HG03108 (cell line): Measurements from ENCODE around the gene COCH.
"Not testable (repeated sequence)": the region's sequence is repeated elsewhere in the genome, so short reads cannot be mapped to it uniquely, and the experiment has no call there.

Source experiments
- ATAC-seq: cut with Tn5 transposase; IDR thresholded peaks from one replicate; pipeline ENCODE4 v1.9.1; 2021; ENCODE audit warnings: moderate library complexity; ENCODE audit not compliant: unreplicated experiment

COCH gene

GRCh38 chr14:30921305-30921704 lies 46.9 kb downstream of the COCH start:
- no peak for ATAC-seq

- ATAC-seq, result no peak
Measured at GRCh38 chr14:30921788-30922187, 47.4 kb downstream of the COCH start.

- no peak for ATAC-seq
Measured at GRCh38 chr14:30925254-30925653, 50.9 kb downstream of the COCH start.

GRCh38 chr14:30928462-30928861 lies 54.1 kb downstream of the COCH start:
- no peak for ATAC-seq

GRCh38 chr14:30933937-30934336 lies 59.6 kb downstream of the COCH start:
- not testable (repeated sequence) for ATAC-seq

- no peak for ATAC-seq
Measured at GRCh38 chr14:30935445-30935844, 61.1 kb downstream of the COCH start.

GRCh38 chr14:30938617-30939016 lies 64.3 kb downstream of the COCH start:
- ATAC-seq, result no peak
